MM.1S (cell line): ENCODE measurements around the gene CR2.

Experiments
- EZH2 ChIP-seq: fragments of 300-600 bp; sonication (generic); optimal IDR thresholded peaks from 2 replicates; pipeline ENCODE3; 2017; ENCODE audit warnings: low read depth, mild to moderate bottlenecking, antibody characterized with exemption, low read length, mixed read lengths
- EZH2phosphoT487 ChIP-seq: fragments of 300-600 bp; sonication (generic); IDR thresholded peaks from 2 replicates; pipeline ENCODE4 v1.6.1; 2018; ENCODE audit warnings: antibody characterized with exemption, low read length
- TF ChIP-seq, protein P1 (sequence below): fragments of 300-600 bp; sonication (generic); IDR thresholded peaks from 2 replicates; pipeline ENCODE4 v1.5.1; 2016; ENCODE audit warnings: antibody characterized with exemption, low read length, mixed read lengths

DNA sequence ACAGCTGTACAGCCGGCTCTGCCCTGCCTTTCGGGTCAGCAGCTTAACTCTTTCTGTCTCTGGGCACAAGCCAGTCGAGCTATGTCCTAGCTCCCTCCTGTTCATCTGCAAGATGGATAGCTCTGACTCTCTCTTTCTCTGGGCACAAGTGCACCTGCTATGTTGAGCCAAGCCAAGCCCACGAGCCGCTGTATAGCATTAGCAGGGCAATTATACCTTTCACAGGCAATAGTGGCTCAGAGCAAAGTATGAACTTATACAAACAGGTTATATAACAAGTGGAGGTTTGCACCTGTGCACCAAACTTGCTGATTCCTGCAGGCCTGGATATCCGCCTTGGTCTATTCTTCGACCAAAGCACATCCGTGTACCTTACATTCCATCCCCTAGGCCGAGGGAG is 33.0 kb upstream of the CR2 start:
- no peak for TF ChIP-seq EZH2
- TF ChIP-seq, protein P1, sequence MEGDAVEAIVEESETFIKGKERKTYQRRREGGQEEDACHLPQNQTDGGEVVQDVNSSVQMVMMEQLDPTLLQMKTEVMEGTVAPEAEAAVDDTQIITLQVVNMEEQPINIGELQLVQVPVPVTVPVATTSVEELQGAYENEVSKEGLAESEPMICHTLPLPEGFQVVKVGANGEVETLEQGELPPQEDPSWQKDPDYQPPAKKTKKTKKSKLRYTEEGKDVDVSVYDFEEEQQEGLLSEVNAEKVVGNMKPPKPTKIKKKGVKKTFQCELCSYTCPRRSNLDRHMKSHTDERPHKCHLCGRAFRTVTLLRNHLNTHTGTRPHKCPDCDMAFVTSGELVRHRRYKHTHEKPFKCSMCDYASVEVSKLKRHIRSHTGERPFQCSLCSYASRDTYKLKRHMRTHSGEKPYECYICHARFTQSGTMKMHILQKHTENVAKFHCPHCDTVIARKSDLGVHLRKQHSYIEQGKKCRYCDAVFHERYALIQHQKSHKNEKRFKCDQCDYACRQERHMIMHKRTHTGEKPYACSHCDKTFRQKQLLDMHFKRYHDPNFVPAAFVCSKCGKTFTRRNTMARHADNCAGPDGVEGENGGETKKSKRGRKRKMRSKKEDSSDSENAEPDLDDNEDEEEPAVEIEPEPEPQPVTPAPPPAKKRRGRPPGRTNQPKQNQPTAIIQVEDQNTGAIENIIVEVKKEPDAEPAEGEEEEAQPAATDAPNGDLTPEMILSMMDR = no peak
- no peak for TF ChIP-seq EZH2phosphoT487
